Right lobe of liver (tissue), 4 donors: ENCODE data around the gene PCDH12.

Source experiments
- POLR2A ChIP-seq: fragments of 450-650 bp; IDR thresholded peaks from one replicate; pipeline ENCODE4 v1.6.1; 2017; ENCODE audit warnings: antibody characterized with exemption, mild to moderate bottlenecking
- TF ChIP-seq, protein P1 (sequence below), 4 donors: fragments of 200-600 bp in 3 of 4; fragments of 450-650 bp in 1 of 4; IDR thresholded peaks; one replicate each; pipeline versions ENCODE4 v1.5.1 to v1.8.0; 2016 to 2022; ENCODE audit warnings: antibody characterized with exemption in 4 of 4, mild to moderate bottlenecking in 2 of 4
- donor health status: DM: no; HTN: no; CAD: no.
- donor health status: DM: no; HTN: no; CAD: no.
- donor health status: DM: no; HTN: yes; CAD: no.

DNA sequence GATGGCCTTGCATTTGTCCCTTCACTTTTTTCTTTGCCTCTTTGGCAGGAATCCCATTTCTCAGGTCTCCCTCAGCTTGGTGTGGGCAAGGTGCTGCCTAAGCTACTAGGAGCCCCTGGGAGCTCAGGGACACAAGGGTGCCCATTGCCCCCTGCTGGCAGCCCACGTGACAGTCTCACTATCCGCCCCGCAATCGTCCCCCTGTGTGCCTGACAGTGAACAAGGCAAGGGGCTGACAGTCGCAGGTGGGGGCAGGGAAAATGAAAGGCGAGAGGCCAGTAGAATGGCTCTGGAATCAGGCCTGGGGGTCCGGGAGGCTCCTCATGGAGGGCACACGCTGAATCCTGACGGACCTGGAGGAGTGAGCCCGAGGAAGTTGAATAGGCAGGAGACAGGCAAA, 2.0 kb upstream of the PCDH12 start:
- TF ChIP-seq POLR2A = no peak
- TF ChIP-seq, protein P1, sequence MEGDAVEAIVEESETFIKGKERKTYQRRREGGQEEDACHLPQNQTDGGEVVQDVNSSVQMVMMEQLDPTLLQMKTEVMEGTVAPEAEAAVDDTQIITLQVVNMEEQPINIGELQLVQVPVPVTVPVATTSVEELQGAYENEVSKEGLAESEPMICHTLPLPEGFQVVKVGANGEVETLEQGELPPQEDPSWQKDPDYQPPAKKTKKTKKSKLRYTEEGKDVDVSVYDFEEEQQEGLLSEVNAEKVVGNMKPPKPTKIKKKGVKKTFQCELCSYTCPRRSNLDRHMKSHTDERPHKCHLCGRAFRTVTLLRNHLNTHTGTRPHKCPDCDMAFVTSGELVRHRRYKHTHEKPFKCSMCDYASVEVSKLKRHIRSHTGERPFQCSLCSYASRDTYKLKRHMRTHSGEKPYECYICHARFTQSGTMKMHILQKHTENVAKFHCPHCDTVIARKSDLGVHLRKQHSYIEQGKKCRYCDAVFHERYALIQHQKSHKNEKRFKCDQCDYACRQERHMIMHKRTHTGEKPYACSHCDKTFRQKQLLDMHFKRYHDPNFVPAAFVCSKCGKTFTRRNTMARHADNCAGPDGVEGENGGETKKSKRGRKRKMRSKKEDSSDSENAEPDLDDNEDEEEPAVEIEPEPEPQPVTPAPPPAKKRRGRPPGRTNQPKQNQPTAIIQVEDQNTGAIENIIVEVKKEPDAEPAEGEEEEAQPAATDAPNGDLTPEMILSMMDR (IDR thresholded peaks at IDR 0.05) = peak in 3 of 4 donors; percentile 5 to 23 (median 14)
